Measurements from ENCODE around the gene ULK4. TPM values are rescaled to one million over a fixed set of nuclear protein-coding genes. Genes with fewer than 3 reads are reported as not detected.

ULK4 gene
- total and polyA plus RNA-seq, 2 of the 4 experiments (the other 2 are of a cell fraction) = 2.7 to 5.0 TPM

DNA sequence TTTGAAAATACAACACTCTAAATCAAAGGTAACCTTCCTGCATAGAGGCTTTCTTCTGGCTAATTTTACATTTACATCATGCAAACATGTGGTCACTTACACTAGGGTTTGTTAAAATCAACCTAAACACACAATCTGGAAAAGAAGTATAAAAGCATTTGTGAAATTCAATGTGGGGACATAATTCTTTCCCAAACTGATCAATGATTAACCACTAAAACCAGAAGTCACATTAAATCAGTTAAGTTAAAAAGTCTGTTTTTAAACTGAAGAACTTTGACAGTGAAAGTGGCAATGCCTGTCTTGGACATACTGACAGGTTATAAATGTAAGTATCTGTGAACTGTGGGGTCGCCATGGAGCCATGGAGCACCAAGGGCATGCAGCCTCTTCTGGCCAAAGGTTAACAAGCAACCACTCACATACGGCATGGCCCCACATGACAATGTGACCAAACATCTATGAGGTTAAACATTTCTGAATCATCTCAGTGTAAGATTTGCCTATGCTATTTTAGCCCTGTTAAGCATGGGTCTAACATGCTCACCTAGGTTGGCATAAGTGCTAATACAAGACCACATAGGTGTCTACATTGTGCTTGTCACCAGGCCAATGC is 484.4 kb downstream of the ULK4 start:
- H3K27me3 ChIP-seq (ENCODE audit: control insufficient read depth, insufficient read depth, low read length) = no peaks in the 10 kb centered on the region
- H3K4ac ChIP-seq (ENCODE audit: low read depth, low read length) = no peak overlapping the region
- H4K8ac ChIP-seq (ENCODE audit: low read depth in 2 of 2, low read length in 2 of 2) = no peak overlapping the region
- H2BK120ac ChIP-seq (ENCODE audit: low read depth, low read length) = no peak overlapping the region
- H2BK15ac ChIP-seq (ENCODE audit: low read depth, low read length) = no peak overlapping the region
- no peak for DNase-seq
- H3K27ac ChIP-seq (ENCODE audit: insufficient read depth, low read length) = no peak overlapping the region
- no peak overlapping the region for H3K23ac ChIP-seq (ENCODE audit: low read depth, low read length)
- no peak overlapping the region for H2AK5ac ChIP-seq (ENCODE audit: low read depth, low read length)
- H2AFZ ChIP-seq (replicated peaks; ENCODE audit: low read length, poor library complexity) = no peak overlapping the region
- intact Hi-C loops (cut with micrococcal nuclease) = no loop called here
- ChIA-PET POLR2A (ENCODE audit: unreplicated experiment) (no interaction called here), CTCF (no interaction called here)
- no peaks in the 10 kb centered on the region; the same call in 1 of the 2 replicates for H3K9me3 ChIP-seq (ENCODE audit: control insufficient read depth, insufficient read depth, low read length)
- no peak overlapping the region for H4K91ac ChIP-seq (ENCODE audit: insufficient read depth, low read depth, low read length)
- TF ChIP-seq RAD21 (IDR thresholded peaks at IDR 0.05; ENCODE audit: low read length) (no peak), POLR2A (IDR thresholded peaks at IDR 0.05; ENCODE audit: low read depth, low read length) (no peak), BHLHE40 (IDR thresholded peaks at IDR 0.05; ENCODE audit: low read depth, low read length) (no peak), MAZ (IDR thresholded peaks at IDR 0.05; ENCODE audit: borderline replicate concordance, low read depth, low read length) (no peak), CEBPB (IDR thresholded peaks at IDR 0.05; ENCODE audit: low read depth, low read length) (no peak)
- TF ChIP-seq, protein P1, sequence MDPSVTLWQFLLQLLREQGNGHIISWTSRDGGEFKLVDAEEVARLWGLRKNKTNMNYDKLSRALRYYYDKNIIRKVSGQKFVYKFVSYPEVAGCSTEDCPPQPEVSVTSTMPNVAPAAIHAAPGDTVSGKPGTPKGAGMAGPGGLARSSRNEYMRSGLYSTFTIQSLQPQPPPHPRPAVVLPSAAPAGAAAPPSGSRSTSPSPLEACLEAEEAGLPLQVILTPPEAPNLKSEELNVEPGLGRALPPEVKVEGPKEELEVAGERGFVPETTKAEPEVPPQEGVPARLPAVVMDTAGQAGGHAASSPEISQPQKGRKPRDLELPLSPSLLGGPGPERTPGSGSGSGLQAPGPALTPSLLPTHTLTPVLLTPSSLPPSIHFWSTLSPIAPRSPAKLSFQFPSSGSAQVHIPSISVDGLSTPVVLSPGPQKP (IDR thresholded peaks at IDR 0.05; ENCODE audit: borderline replicate concordance, low read depth, low read length) = no peak
- H3K9ac ChIP-seq (ENCODE audit: low read depth, low read length) = no peak overlapping the region
- BruUV-seq (replicated peaks) = no TSS peak
- dilution Hi-C loops (cut with HindIII; ENCODE audit: low sequenced_read_pairs, unreplicated experiment) = no loop called here
- H3K4me3 ChIP-seq (ENCODE audit: insufficient read depth, low read depth, low read length) = no peak overlapping the region
- ATAC-seq (ENCODE audit: low read depth) = no peak
- no peak overlapping the region for H3K4me2 ChIP-seq (ENCODE audit: low read depth, low read length)
- no peaks in the 10 kb centered on the region for H3K9me1 ChIP-seq (ENCODE audit: insufficient read depth, low read length)
- H3K4me1 ChIP-seq (ENCODE audit: control insufficient read depth, insufficient read depth, low read length) = no peaks in the 10 kb centered on the region
- H2AK9ac ChIP-seq (replicated peaks; ENCODE audit: low read depth, low read length, poor library complexity) = no peak overlapping the region
- in situ Hi-C loops (cut with MboI; ENCODE audit: low sequenced_read_pairs) = no loop called here
- no peak overlapping the region for H4K5ac ChIP-seq (ENCODE audit: low read depth, low read length)
- no peaks in the 10 kb centered on the region for H4K20me1 ChIP-seq (ENCODE audit: insufficient read depth, low read length)
- H3K36me3 ChIP-seq (ENCODE audit: control insufficient read depth, insufficient read depth, low read length) = no peaks in the 10 kb centered on the region
- no peak overlapping the region for H3K18ac ChIP-seq (ENCODE audit: low read depth, low read length)
- no peak overlapping the region for H2BK20ac ChIP-seq (ENCODE audit: low read depth, low read length)
- no peaks in the 10 kb centered on the region for H3K79me1 ChIP-seq (ENCODE audit: low read depth in 1 of 2, low read length in 2 of 2)
- 20% methylated on average over 1 of the region's 2 CpGs; no CpG with 5 or more reads in 1 of the 2 experiments for WGBS, 2 experiments (ENCODE audit: extremely low coverage in 2 of 2, insufficient read length in 1 of 2)
- H2BK5ac ChIP-seq (ENCODE audit: low read depth, low read length, poor library complexity, severe bottlenecking) = no peak overlapping the region
- no peak overlapping the region for H3K56ac ChIP-seq (ENCODE audit: extremely low read depth, insufficient read depth, low read length)
- H3K14ac ChIP-seq (replicated peaks; ENCODE audit: low read depth, low read length) = no peak overlapping the region
